ENCODE results near the gene STAB2.

GRCh38 chr12:103676893-103677292 is 89.8 kb downstream of the STAB2 start:
- TF ChIP-seq, protein P1, sequence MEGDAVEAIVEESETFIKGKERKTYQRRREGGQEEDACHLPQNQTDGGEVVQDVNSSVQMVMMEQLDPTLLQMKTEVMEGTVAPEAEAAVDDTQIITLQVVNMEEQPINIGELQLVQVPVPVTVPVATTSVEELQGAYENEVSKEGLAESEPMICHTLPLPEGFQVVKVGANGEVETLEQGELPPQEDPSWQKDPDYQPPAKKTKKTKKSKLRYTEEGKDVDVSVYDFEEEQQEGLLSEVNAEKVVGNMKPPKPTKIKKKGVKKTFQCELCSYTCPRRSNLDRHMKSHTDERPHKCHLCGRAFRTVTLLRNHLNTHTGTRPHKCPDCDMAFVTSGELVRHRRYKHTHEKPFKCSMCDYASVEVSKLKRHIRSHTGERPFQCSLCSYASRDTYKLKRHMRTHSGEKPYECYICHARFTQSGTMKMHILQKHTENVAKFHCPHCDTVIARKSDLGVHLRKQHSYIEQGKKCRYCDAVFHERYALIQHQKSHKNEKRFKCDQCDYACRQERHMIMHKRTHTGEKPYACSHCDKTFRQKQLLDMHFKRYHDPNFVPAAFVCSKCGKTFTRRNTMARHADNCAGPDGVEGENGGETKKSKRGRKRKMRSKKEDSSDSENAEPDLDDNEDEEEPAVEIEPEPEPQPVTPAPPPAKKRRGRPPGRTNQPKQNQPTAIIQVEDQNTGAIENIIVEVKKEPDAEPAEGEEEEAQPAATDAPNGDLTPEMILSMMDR (IDR thresholded peaks at IDR 0.05) = no peak
- TF ChIP-seq POLR2A (IDR thresholded peaks at IDR 0.05) = no peak
